HG03139 (cell line): ENCODE measurements around the gene FGF19.

Source experiments
- ATAC-seq: cut with Tn5 transposase; IDR thresholded peaks from one replicate; pipeline ENCODE4 v1.9.1; 2021; ENCODE audit not compliant: unreplicated experiment

Gene FGF19, protein sequence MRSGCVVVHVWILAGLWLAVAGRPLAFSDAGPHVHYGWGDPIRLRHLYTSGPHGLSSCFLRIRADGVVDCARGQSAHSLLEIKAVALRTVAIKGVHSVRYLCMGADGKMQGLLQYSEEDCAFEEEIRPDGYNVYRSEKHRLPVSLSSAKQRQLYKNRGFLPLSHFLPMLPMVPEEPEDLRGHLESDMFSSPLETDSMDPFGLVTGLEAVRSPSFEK

DNA sequence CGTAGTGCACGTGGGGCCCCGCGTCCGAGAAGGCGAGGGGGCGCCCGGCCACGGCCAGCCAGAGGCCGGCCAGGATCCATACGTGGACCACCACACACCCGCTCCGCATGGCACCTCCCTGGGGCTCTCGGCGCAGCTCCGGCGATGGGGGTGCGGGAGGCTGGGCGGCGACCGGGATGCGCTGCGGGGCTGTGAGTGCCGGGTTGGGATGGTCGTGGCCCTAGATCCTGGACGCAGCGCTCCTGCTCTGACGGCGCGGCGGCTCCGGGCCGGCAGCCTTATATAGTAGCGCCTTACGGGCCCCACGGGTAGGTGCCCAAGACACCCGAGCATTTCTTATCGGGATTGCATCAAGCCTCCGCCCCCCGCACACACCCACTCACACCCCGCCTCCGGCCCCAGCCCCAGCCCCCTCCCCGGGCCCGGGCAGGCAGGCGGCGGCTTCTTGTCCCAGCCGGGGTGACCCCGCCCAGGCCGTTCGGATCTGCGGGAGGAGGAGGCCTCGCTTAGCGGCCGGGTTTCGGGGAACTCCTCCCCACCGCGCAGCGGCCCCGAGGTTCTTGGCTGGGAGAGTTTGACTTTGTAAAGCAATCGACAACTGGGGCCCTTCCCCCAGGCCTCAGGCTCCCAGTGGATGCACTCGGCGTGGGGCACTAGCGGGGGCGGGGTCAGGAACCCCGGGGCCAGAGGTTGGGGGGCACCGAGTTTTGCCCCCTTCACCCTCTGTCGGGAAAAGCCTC lies at the start of gene FGF19:
Gene FGF19, minus strand, starts transcription at position 255 of the 740 bp plus-strand sequence. Its CDS starts 146 bp downstream, at position 109.
- ATAC-seq: no peak

DNA sequence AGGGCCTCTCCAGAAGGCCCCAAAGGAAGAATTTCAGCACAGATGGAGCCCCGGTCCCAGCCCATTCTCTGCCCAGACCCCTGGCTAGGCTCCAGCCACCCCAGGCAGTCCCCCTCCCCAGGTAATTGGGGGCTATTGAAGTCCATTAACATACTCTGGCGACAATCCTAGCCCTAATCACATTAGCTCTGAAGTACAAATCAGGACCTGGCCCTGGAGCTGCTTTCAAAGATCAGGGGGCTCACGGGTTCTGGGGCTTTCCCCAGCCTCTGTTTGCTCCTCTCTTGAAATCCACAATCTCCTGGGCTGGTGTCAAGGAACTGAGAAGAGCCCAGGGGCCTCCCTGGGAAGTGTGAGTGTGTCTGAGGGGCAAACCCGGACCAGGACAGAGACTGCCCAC lies 49.1 kb upstream of the FGF19 start:
- ATAC-seq: no peak

DNA sequence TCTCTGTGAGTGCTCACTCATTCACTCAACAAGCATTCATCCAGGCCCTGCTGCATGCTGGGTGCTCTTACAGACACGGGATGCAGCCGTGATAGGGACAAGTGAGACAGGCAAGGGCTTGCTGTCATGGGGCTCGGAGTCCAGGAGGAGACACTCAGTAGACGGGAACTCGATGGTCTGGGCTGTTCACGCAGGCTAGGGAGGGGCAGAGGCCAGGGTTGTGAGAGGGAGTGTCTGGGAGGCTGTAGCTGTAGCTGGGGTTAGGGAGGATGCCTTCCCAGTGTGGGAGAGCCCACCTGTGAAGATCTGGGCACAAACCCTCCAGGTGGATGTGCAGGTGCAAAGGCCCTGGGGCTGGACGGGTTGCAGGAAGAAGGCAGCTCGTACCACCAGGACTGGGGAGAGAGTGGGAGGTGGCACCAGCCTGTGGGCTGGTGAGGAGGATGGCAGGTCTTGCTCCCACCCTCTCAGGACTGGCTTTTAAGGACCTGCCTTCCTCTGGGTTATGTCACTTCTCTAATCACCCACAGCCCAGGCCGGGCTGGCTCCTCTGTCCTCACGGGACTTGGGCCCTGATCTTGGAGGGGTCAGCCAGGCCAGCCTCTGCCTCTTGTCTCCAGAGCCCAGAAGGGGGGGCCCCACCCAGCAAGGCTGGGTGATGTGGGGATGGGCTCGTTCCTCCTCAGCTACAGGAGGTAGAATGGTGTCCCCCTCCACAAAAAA lies 47.2 kb upstream of the FGF19 start:
- no peak for ATAC-seq

DNA sequence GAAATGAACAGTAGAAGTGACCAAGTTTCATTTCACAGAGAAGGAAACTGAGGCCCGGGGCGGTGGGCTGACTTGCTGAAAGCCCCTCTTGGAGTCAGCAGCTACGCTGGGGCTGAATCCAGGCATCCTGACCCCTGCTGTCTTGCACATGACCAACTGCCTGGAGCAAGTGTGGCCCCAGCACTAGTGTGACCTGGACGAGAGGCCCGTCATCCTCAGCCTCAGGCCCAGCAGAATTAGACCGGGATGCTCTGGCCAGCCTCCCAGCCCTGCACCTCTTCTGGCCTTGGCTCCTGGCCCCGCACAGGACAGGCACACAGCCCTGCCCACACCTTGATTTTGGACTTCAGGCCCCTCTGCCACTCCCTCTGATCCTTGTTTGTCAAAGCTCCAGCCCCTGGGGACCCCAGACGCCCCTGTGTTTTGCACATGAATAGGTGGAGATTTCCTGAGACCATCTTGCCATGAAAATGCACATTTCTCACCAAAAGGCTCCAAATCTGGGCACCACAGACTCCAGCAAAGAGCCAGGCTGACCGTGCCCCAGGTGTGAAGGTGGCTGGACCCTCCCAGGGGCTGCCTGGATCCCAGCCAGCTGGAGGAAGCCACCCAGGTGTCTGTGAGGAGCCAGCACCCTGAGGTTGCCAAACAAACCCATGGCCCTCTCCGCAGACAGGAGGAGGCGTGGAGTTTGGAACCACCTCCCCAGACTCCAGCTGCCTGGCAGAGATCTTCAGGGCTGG lies 46.5 kb upstream of the FGF19 start:
- no peak for ATAC-seq

DNA sequence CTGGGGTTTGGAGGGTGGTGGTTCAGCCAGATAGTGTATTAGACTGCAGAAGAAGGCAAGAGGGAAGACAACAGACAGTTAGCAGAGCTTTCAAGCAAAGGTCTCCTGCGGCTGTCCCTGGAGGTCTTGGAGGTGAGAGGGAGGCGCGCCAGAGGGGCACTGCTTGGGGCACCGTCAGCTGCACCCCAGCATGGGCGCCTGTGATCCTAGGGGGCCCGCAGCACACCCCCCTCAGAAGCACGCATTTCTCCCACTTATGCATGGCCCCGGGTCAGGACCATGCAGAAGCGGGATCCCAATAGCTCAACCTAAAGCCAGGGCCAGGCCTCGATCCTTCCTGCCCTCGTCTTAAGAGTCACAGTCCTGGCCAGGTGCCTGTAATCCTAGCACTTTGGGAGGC lies 44.8 kb upstream of the FGF19 start:
- ATAC-seq: no peak

DNA sequence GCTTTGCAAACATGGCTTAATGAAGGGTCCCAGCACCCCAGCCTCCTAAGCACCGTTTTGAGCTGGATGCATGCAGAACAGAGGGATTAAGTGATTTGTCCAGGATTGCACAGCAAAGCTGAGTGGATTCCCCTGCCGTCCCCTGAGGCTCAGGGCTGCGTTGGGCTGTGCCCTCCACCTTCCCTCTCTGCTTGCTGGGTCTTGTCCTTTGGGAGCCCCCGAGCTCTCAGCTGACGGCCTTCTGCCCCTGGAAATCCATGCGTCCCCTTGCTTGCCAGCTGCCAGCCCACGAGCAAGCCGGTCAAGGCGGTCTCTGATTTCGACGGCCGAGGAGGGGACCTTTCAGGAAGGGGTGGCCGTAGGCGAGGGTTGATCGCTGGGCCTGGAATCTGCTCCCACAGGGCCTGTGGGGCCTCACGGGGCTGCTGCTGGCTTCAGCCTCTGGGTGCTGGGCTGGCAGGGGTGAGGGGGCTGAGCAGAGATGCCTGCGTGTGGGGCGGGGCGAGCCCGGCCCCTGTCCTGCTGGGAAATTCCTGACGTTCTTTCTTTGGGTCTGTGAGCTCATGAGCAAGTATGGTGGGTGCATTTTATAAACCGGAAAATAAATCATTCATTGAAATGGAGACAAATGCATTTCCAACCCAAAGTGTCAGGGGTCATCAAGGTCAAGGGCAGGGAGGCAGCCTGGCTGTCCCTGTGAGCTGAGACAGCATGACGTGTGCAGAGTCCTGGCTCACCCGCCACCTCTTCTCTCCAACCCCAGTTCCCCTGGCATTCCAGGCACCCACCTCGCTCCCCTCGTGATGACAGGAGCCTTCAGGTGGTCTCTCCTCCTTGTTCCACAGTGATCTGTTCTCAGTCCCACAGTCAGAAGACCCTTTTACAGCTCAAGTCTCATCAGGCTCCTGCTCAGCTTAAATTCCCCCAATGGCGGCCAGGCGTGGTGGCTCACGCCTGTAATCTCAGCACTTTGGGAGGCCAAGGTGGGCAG lies 43.2 kb upstream of the FGF19 start:
- ATAC-seq: no peak

DNA sequence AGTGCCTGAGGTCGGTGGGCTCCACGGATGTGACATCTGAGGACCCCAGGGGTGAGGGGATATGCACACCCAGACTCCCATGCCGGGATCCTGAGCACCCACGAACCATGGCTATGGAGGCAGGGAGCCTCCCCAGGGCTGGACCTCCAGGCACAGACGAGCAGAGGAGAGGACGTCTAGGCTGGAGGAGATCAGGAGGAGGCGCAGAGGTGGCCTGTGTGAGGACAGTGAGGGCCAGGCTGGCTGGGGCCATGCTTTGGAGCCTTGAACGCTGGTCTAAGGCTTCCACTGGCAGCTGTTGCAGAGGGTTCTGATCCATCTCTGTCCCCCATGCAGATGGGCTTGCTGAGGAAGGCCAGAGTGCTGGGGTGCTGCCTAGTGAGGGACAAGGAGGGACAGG lies 42.3 kb upstream of the FGF19 start:
- ATAC-seq: no peak

DNA sequence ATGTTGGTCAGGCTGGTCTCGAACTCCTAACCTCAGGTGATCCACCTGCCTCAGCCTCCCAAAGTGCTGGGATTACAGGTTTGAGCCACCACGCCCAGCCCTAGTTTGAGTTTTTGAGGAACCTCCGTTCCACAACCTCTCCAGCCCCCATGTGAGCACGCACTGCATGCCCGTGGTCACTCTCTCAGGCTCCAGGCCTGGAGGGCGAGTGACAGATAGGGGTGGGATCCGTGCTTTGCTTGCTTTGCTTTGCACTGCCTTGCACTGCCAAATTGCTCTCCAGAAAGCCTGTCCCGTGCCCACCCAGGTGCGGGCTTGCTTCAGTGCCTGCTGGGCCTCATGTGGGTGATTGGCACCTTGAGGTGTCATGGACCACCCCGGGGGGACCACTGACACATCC lies 41.4 kb upstream of the FGF19 start:
- no peak for ATAC-seq

DNA sequence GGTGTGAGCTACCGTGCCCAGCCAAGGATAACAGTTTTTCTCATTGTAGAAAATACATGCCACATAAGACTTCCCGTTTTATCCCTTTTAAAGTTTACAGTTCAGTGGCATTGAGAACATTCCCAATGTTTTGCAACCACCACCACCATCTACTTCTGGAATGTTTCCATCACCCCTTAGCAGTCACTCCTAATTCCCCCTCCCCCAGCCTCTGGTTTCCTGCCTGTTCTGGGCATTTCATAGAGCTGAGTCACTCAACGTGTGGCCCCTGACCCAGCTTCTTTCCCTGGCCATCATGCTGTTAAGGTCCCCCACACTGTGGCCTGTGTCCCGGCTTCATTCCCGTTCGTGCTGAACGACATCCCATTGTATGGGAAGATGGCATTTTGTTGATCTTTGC lies 40.6 kb upstream of the FGF19 start:
- no peak for ATAC-seq

DNA sequence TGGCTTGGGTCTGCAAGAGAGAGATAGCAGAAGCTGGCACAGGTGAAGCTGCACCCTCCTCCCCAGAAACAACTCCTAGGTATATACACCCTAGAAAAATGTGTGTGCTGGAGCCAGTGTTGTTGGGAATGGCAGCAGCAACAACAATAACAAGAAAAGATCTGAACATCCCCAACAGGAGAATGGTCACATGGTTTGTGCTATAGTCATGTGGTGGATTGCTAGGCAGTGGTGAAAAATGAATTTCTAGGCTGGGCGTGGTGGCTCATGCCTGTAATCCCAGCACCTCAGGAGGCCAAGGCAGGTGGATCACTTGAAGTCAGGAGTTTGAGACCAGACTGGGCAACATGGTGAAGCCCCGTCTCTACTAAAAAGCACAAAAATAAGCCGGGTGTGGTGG lies 31.0 kb upstream of the FGF19 start:
- ATAC-seq: no peak

DNA sequence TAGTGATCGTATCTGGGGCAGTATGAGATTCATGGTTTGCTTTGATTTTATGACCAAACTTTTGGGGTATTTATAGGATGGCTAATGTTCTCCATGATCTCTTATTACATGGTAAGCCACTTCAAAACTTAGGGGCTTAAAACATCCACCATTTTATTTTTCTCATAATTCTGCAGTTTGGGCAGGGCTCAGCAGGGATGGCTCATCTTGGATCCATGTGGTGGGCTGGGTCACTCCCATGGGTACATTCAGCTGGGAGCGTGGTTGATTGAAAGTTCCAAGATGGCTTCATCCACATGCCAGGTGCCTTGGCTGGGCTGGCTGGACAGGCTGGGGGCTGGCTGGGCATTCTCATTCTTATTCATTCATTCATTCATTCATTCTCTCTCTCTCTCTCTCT lies 30.5 kb upstream of the FGF19 start:
- ATAC-seq: no peak

DNA sequence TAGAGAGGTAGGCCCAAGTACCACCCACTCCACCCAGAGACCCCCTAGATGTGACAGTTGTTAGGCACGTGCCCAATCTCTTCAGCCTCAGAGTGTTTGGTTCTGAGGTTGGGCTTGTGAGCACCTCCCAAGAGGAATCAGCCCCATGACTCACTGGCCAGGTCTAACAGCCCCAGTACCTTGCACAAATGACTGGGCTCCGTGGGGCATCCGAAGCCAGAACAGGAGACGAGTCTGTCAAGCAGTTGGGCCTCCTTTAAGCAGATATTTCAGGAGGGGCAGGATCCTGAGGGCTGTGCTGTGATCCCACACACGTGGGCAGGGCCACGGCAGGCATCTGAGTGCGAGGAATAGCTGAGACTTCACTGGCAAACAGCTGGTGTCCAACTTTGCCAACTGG lies 29.1 kb upstream of the FGF19 start:
- ATAC-seq: no peak

DNA sequence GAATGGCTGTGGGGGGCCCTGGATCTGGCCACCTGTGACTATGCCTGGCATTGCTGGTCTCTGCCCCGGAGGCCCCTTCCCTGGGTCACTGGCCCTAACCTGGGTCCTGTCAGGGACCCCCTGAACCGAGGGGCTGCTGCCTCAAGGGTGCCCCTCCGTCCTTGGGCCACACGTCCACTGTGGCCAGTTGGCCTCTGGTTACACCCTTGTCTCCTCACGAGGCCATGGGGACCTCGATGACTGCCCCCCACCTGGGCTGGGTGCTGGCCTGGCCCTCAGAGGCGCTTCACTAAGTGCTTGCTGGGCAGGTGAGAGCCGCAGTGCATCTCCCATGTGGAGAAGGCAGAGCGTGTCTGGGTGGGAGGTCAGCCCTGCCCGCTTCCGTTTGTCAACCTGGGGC lies 27.3 kb upstream of the FGF19 start:
- ATAC-seq: no peak

DNA sequence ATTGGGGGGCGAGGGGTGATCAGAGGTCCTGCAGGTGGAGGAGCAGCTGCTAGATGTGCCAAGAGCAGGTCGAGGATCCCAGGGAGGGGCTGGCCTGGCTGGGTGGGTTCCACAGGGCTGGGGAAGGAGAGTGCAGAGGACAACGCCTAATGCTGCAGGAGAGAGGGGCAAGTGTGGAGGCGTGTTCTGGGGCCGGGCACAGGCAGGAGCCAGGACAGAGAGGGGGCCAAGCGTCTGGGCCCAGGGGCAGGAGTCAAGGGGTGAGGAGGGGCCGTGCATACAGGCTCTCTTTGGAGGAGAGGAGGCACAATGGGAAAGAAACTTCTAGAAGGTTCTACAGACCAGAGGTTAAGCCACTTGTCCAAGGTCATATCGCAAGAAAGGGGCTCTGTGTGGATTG lies 26.7 kb upstream of the FGF19 start:
- ATAC-seq: no peak

DNA sequence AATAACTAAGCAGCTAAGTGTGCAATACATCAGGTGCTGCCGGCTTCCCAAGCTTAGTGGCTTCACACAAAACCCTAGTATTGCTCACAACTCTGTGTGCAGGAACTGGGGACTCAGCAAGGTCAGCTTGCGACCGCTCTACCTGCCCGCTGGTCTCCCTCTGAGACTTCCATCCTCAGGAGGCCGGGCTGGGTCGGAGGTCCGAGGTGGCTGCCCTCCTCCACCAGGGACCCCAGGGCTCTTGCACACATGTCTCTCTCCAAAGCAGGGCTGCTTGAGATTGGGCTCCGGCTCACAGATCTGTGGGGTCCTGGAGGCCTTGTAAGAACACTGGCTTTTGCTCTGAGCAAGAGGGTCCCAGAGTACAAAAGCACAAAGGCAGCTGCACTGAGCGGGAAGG lies 25.4 kb upstream of the FGF19 start:
- no peak for ATAC-seq

DNA sequence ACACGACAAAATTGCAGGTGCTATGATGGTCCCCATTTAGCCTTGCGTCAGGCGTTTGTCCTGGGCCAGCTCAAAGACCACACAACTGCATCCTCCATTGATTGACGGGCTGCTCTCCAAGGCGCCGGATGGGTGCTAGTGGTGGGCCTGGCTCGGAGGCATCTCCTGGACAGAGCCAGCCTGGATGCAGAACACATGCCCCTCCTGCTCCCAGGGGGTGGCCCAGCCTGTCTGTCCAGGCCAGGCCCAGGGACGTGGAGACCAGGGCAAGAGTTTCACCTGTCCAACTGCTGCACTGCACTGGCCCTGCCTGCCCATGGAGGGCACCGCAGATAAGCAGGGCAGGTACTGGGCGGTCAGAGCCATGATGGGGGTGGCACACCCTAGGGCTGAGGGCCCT lies 23.4 kb upstream of the FGF19 start:
- no peak for ATAC-seq

DNA sequence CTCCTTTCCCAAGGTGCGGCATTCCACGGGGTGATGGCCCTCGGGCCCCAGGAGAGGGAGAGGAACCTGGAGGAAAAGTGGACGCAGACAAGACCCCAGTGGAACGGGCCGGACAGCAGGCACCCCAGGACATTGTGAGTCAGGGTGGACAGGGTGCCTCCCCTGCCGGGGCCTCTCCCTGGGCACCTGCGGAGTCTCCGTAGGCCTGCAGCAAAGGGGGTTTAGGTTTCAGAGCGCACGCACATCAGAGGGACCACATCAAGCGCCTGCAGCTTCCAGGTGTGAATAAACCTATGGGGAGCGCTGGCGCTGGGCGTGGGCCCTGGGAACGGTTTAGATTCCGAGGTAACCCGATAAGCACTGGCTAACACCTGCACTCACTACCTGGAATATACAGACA lies 22.7 kb upstream of the FGF19 start:
- ATAC-seq: no peak

DNA sequence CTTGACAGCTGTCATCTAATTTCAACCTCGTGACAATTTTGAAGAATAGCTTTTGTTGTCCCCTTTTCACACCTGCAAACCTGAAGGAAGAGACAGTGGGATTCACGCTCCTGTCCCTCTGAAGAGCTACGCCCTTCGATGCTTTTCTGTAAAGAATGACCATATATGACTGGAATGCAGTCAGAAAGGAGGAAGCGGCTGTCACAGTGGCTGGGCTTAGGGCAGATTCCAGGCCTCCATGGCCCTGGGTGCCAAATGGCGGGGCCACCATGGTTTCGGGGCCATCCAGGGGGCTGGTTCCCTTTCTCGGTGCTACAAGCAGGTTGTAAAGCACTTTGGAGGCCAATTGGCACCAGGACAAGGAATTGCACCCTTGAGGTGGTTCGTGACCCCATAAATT lies 22.2 kb upstream of the FGF19 start:
- no peak for ATAC-seq

DNA sequence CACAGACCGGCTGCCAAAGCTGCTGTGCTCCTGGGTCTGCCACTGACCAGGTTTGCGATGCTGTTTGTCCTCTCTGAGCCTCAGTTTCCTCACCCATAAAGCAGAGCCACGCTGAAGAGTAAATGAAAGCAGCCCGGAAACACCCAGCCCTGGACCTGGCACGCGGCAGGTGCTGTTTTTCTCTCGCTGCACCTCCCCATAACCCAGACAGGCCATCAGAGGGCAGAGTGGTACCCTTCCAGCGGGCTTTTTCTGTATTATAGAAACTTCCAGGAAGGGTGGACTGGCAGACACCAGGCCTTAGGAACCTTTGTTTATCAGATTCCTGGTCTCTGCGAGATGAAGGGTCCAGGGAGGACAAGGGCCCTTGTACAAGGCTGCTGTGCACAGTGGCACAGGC lies 17.9 kb upstream of the FGF19 start:
- no peak for ATAC-seq

DNA sequence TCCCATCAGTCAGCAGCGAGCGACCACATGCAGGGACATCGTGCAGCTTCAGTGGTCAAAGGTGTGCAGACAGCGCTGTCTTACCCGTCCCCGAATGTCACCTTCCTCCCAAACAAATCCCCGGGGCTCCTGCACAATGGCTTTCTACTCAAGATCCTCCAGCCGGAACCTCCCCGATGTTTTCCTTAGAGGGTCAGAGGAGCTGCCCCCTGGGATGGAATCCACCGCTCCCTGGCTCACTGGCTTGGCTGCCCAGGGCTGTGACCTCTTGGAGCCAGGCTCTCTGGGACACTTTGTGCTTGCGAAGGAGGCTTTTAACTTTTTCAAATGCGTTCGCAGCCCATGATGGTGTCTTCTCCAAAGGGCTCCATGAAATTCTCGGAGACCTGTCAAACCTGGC lies 17.3 kb upstream of the FGF19 start:
- no peak for ATAC-seq
